ENCODE results near the gene ARL10. TPM values are rescaled to one million over a fixed set of nuclear protein-coding genes. Genes with fewer than 3 reads are reported as not detected.

Gene ARL10
- total RNA-seq, 1 experiment from 2014 or later, result 0.05 TPM

GRCh38 chr5:176350416-176350815 lies 14.9 kb upstream of the ARL10 start (continued):
- TF ChIP-seq SP1 (IDR thresholded peaks at IDR 0.05; ENCODE audit: low read depth) (no peak), YY1 (IDR thresholded peaks at IDR 0.05; ENCODE audit: extremely low read depth, insufficient replicate concordance, low read depth, low read length) (no peak), CBX3 (IDR thresholded peaks at IDR 0.05; ENCODE audit: low read depth) (no peak), ATF3 (IDR thresholded peaks at IDR 0.05) (no peak), ZFX (IDR thresholded peaks at IDR 0.05) (no peak), MAX (IDR thresholded peaks at IDR 0.05) (no peak), EZH2 (IDR thresholded peaks at IDR 0.05) (no peak), REST (IDR thresholded peaks at IDR 0.05; ENCODE audit: low read depth) (no peak)

- no peaks in the 10 kb centered on the region for H3K27me3 ChIP-seq (ENCODE audit: insufficient read depth, low read length)
- RAD21 ChIA-PET (ENCODE audit: low non-redundant PET in 1 of 2, low total read pairs in 2 of 2, uncharacterized antibody in 2 of 2, unreplicated experiment in 2 of 2), result no interaction called here
- no peak overlapping the region for H3K9ac ChIP-seq (ENCODE audit: low read length)
- H3K4me3 ChIP-seq (replicated peaks in 1 of 2; ENCODE audit: low read depth in 1 of 2, low read length in 2 of 2), result no peak overlapping the region
- POLR2A ChIA-PET, result no interaction called here
- ATAC-seq, result no peak
- DNase-seq (ENCODE audit: low read depth, low spot score), result no peak
- no peak overlapping the region for H2AFZ ChIP-seq (ENCODE audit: low read depth, low read length, poor library complexity, severe bottlenecking)
- no peaks in the 10 kb centered on the region for H3K9me2 ChIP-seq (ENCODE audit: insufficient read depth)
- no peaks in the 10 kb centered on the region for H4K20me1 ChIP-seq (ENCODE audit: insufficient read depth)
- BruUV-seq (replicated peaks), result no TSS peak
- CTCF ChIA-PET, result no interaction called here
- H3K4me2 ChIP-seq (ENCODE audit: low read length), result no peak overlapping the region
- H3K79me2 ChIP-seq (ENCODE audit: insufficient read depth, low read length), result peaks cover 68% of the 10 kb centered on the region
- intact Hi-C loops (cut with micrococcal nuclease), result no loop called here
- H3K36me3 ChIP-seq (ENCODE audit: control insufficient read depth in 1 of 2, insufficient read depth in 2 of 2, low read length in 2 of 2), result peaks cover 41 to 58% of the 10 kb centered on the region in 2 experiments
- no peak overlapping the region for H3K27ac ChIP-seq (ENCODE audit: low read depth, low read length)
- H3K9me3 ChIP-seq (ENCODE audit: control insufficient read depth in 1 of 2, insufficient read depth in 1 of 2, low read depth in 1 of 2, low read length in 2 of 2), result no peaks in the 10 kb centered on the region
- H3K4me1 ChIP-seq (ENCODE audit: control insufficient read depth in 1 of 2, insufficient read depth in 2 of 2, low read length in 2 of 2), result no peaks in the 10 kb centered on the region
- TF ChIP-seq TCF7L2 (IDR thresholded peaks at IDR 0.05; ENCODE audit: borderline replicate concordance, extremely low read depth, insufficient read depth, insufficient read length) (no peak), CTCF (IDR thresholded peaks at IDR 0.05 in 2 of 3, conservative IDR thresholded peaks at IDR 0.05 in 1 of 3; ENCODE audit: borderline replicate concordance in 1 of 3, insufficient read depth in 1 of 3, low read depth in 2 of 3, low read length in 2 of 3) (no peak), SRF (IDR thresholded peaks at IDR 0.05; ENCODE audit: low read depth) (no peak), EGR1 (IDR thresholded peaks at IDR 0.05; ENCODE audit: low read depth) (no peak), EZH2phosphoT487 (IDR thresholded peaks at IDR 0.05; ENCODE audit: borderline replicate concordance) (no peak), CEBPB (IDR thresholded peaks at IDR 0.05; ENCODE audit: low read depth) (no peak), MAX (IDR thresholded peaks at IDR 0.05) (no peak), REST (IDR thresholded peaks at IDR 0.05; ENCODE audit: low read depth) (no peak)
Observed at GRCh38 chr5:176352116-176352878, 13.0 kb upstream of the ARL10 start.
